Measurements from ENCODE around the gene CRYBB1. TPM values are rescaled to one million over a fixed set of nuclear protein-coding genes. Genes with fewer than 3 reads are reported as not detected.

Gene CRYBB1
- total RNA-seq, 4 donors from 2014 or later: not detected

GRCh38 chr22:26610072-26610958 lies 7.5 kb downstream of the CRYBB1 start:
- peaks cover 6% of the 10 kb centered on the region for H3K4me1 ChIP-seq
- no peaks in the 10 kb centered on the region for H3K36me3 ChIP-seq
- H3K27me3 ChIP-seq: peaks cover 5% of the 10 kb centered on the region
- 63% methylated on average over 10 of the region's 12 CpGs for WGBS
- no peaks in the 10 kb centered on the region for H3K9me3 ChIP-seq
- no peak for DNase-seq (ENCODE audit: low spot score in 2 of 2)
- no peak overlapping the region for H3K4me3 ChIP-seq
- no peak overlapping the region for H3K27ac ChIP-seq
- no peak for TF ChIP-seq CTCF (IDR thresholded peaks at IDR 0.05)
- TF ChIP-seq POLR2AphosphoS5 (IDR thresholded peaks at IDR 0.05): no peak
- TF ChIP-seq EP300 (IDR thresholded peaks at IDR 0.05): no peak
- TF ChIP-seq POLR2A (IDR thresholded peaks at IDR 0.05): no peak

- no peak for TF ChIP-seq POLR2AphosphoS5 (IDR thresholded peaks at IDR 0.05)
- TF ChIP-seq CTCF (IDR thresholded peaks at IDR 0.05): no peak
- no peak for TF ChIP-seq POLR2A (IDR thresholded peaks at IDR 0.05)
- TF ChIP-seq EP300 (IDR thresholded peaks at IDR 0.05): no peak
- Histone ChIP-seq H3K27me3 (peaks cover 2% of the 10 kb centered on the region), H3K9me3 (no peaks in the 10 kb centered on the region), H3K4me3 (no peak overlapping the region), H3K27ac (no peak overlapping the region), H3K36me3 (no peaks in the 10 kb centered on the region), H3K4me1 (peaks cover 5% of the 10 kb centered on the region)
- DNase-seq (ENCODE audit: low spot score in 2 of 2): no peak
- 94% methylated on average over 2 of the region's 2 CpGs for WGBS
These were observed 8.5 kb downstream of the CRYBB1 start for GRCh38 chr22:26609287-26609686.

- 42% methylated on average over 2 of the region's 2 CpGs for WGBS
- Histone ChIP-seq H3K4me3 (no peak overlapping the region), H3K27ac (no peak overlapping the region), H3K4me1 (no peaks in the 10 kb centered on the region), H3K9me3 (no peaks in the 10 kb centered on the region), H3K36me3 (no peaks in the 10 kb centered on the region), H3K27me3 (no peaks in the 10 kb centered on the region)
- no peak for DNase-seq (ENCODE audit: low spot score in 2 of 2)
- no peak for TF ChIP-seq EP300 (IDR thresholded peaks at IDR 0.05)
- no peak for TF ChIP-seq POLR2AphosphoS5 (IDR thresholded peaks at IDR 0.05)
- TF ChIP-seq POLR2A (IDR thresholded peaks at IDR 0.05): no peak
These were observed 9.7 kb downstream of the CRYBB1 start for GRCh38 chr22:26608129-26608528.

- Histone ChIP-seq H3K4me1 (no peaks in the 10 kb centered on the region), H3K27ac (no peak overlapping the region), H3K27me3 (no peaks in the 10 kb centered on the region), H3K36me3 (no peaks in the 10 kb centered on the region), H3K9me3 (no peaks in the 10 kb centered on the region), H3K4me3 (no peak overlapping the region)
- DNase-seq (ENCODE audit: low spot score in 2 of 2): no peak
- WGBS: 92% methylated on average over 4 of the region's 4 CpGs
- TF ChIP-seq CTCF (IDR thresholded peaks at IDR 0.05): no peak
- no peak for TF ChIP-seq POLR2AphosphoS5 (IDR thresholded peaks at IDR 0.05)
- TF ChIP-seq POLR2A (IDR thresholded peaks at IDR 0.05): no peak
- no peak for TF ChIP-seq EP300 (IDR thresholded peaks at IDR 0.05)
These were observed 11.2 kb downstream of the CRYBB1 start for GRCh38 chr22:26606611-26607010.

GRCh38 chr22:26604368-26604767 lies 13.5 kb downstream of the CRYBB1 start:
- no peaks in the 10 kb centered on the region for H3K36me3 ChIP-seq
- DNase-seq (ENCODE audit: low spot score in 2 of 2): no peak
- 69% methylated on average over 1 of the region's 1 CpG for whole genome bisulfite sequencing
- no peaks in the 10 kb centered on the region for H3K9me3 ChIP-seq
- TF ChIP-seq POLR2AphosphoS5 (IDR thresholded peaks at IDR 0.05) (no peak), EP300 (IDR thresholded peaks at IDR 0.05) (no peak), POLR2A (IDR thresholded peaks at IDR 0.05) (no peak), CTCF (IDR thresholded peaks at IDR 0.05) (no peak)
- no peaks in the 10 kb centered on the region for H3K4me1 ChIP-seq
- no peak overlapping the region for H3K27ac ChIP-seq
- H3K27me3 ChIP-seq: no peaks in the 10 kb centered on the region
- no peak overlapping the region for H3K4me3 ChIP-seq
